Activated CD4-positive, alpha-beta T cell treated with anti-CD3 and anti-CD28 coated beads, Interleukin-2, amount 50 U/mL, for 1 hour (primary cell): ENCODE data around the gene CACNA2D4.
A peak's percentile ranks its signal among the peaks of the same experiment; 100 is the strongest.

Experiments
- DNase-seq: peaks from one replicate; pipeline ENCODE4 v3.0.0-alpha.2; 2020

CACNA2D4 gene

GRCh38 chr12:1810931-1811280, 107.5 kb downstream of the CACNA2D4 start:
- DNase-seq, result no peak

DNA sequence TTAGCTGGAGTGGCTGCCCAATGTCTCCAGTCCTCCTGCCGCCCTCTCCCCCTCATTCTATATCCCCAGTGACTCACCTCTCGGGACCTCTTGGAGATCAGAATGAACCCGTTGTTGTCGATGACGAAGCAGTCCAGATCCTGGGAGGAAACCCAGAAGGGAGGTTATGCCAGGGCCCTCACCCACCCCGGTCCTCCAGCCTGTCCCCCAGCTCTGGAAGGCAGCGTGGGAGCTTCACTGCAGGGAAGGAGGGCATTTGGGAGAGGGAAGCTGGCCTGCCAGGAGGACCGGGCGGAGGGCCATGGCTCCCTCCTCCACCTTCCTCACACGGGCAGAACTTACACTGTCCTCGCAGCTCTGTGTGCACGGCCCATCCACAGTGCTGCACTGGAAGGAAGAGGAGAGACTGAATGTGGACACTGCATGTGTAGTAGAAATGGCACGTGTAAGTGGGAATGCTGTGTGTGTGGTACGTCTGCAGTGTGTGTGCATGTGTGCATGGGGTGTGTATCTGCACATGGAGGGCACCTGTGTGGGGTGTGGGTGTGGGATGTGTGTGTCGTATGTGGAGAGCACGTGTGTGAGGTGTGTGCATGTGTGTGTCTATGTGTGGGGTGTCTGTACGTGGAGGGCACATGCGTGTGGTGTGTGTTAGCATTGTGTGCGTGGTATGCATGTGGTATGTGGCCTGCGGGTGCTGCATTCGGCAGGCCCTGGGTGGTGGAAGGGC, 108.1 kb downstream of the CACNA2D4 start:
- DNase-seq, result no peak

DNA sequence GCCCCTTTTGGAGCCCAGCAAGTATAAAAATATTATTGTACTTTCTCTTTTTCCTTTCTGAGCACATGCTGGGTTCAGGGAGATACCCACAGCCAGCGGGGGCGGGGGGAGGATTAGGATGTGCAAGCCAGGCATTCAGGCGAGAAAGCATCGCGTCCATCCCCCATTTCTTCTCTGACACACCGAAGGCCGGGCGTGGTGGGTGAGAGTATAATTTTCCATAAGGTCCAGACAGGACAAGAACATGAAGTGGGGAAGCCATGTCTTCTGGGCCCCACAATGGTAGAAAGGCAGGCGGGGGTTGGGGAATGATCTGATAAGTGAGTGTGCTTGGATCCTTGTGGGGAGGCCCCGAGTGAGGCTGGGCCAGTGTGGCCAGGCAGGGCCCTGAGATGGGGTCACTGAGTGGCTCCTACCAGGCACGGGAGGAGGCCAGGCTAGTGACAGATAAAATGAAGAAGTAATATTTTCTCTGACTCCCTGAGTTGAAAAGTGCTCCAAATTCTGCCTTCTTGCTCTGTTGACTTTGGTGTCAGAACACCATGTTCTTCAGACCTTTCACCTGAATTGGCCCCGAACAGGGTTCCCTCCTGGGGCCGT, 108.8 kb downstream of the CACNA2D4 start:
- DNase-seq, result no peak

DNA sequence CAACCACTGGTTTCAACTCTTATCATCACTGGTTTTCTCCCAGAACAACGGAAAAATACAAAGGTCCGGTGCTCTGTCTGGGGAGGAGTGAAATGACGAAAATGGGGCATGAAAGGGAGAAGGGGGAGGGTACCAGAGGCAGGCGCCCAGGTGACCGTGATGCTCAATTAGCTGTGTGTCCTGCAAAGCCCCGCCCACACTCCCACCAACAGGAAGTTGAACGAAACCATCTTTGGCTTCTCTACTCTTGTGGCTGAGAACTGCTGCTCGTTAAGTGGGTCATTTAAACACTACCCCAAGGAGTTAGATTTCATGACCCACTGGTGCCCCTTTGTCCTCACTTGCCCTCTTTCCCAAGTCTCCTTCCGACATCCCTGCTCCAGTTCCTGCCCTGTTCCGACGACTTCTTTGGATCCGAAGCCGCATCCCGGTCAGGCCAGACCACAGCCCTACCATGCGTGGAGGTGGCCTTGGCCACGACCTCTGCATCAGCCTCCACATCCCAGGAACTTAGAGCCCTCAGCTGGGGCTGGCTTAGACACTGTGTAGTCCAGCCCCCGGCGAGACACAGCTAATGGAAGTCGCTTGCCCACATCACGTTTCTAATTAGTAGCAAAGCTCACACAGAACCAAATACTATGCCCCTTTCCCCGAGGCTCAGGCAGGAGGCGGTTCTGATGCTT, 109.5 kb downstream of the CACNA2D4 start:
- DNase-seq, result no peak

- no peak for DNase-seq
Measured at GRCh38 chr12:1808036-1808797, 110.2 kb downstream of the CACNA2D4 start.

DNA sequence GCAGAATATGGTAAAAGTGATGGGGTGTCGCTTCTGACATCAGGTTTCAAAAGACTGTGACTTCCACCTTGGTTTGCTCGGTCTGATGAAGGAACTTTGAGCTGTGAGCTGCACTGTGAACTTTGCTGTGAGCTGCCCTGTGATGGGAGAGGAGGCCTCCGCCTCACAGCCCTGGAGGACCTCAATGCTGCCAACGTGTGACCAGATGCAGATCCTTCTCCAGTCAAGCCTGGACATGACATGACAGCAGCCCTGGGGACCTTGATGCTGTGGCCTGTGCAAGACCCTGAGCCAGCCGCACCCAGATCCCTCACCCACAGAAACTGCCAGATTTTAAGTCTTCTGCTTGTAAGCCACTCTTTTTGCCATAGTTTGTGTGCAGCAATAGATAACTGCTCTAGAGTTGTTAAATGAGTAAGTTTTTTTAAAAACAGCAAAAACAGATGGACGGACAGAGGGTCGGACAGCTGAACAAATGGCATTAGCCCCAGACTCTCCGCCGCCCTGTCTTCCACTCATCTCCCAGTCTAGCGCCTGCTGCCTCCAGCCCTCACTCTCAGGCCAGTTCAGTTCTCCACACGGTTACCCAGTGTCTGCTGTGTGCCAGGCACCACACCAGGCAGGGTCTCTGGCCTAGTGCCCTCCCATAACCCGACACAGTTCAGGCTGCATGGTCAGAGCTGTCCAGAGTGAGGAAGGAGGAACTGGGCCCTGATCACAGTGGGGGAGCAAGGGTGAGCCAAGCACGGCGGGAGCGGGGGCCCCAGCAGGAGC, 111.2 kb downstream of the CACNA2D4 start:
- DNase-seq, result no peak

- no peak for DNase-seq
Measured at GRCh38 chr12:1806301-1807086, 112.0 kb downstream of the CACNA2D4 start.

GRCh38 chr12:1805441-1806081, 112.9 kb downstream of the CACNA2D4 start:
- DNase-seq, result no peak

DNA sequence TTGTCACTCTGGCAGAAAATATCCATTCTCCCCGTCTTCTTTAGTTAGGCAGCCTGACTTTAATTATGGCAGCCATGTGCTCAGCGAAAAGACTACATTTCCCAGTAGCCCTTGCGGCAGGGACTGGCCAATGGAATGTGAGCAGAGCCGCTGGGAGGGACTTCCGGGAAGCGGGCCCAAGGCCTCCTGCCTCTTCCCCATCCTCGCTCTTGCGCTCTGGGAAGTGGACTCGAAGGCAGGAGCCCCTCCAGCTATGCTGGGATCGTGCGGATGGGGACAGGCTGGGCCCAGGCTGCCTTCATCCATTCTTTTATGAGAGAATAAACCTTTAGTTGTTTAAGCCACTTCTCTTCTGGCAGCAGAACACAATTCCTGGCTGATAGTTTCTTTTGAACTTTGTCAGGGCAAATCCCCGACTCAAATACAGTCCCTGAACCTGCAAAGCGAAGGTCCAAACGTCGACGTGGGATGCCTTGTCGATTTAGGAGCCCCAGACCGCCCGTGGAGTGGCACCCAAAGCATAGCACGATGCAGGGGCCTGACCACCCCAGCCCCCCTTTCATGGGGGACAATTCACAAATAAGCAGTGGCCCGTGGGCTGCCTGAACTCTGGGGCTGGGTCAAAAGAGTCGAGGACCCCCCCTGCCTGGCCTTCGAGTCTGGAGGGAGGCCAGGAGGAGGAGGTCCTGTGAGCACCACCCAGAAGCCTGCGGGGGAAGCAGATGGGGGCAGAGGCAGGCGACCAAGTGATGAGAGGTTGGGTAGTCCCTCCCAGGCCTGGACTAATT, 113.7 kb downstream of the CACNA2D4 start:
- DNase-seq, result peak; percentile 86

DNA sequence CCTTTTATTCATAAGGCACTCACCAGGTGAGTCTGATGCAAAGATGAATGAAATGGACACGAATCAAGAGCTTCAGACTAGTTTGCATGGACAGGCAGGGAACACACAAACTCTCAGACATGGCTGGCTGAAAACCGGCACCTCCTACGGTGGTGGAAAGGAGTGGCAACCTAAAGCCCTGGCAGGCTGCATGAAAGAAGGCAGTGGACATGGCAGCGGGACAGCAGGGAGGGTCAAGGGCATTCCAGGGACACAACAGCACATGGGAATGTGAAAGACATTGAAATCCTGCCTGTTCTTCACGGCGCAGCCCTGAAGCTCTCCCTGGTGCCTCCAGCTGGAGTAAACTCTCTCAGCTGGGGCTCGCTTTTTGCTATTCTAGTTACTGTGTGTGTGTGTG, 114.7 kb downstream of the CACNA2D4 start:
- DNase-seq, result no peak

- no peak for DNase-seq
Measured at GRCh38 chr12:1801303-1801975, 117.0 kb downstream of the CACNA2D4 start.

- no peak for DNase-seq
Measured at GRCh38 chr12:1800401-1801302, 117.8 kb downstream of the CACNA2D4 start.

DNA sequence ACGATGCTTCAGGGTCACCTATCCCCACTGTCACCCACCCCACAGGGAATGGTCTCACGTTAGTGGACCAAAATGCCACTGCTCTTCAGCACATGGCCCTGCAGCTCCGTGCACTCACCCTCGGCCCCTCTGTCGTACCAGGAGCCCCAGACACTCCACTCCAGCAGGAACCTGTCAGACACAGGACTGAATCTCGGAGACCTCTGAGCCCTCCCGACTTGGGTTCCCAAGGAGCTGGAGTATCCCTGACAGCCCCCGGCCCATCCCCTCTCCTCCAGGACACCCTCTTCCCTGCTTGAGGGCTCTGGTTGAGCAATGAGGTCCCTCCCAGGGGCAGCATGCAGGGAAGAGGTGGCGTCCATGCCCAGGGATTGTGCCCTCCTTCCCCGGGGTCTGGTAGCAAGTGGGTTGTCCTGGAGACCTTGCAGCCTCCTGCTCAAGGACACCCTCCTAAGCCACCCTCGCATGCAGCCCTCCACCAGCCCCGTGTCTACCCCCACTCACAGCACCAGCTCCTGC, 118.5 kb downstream of the CACNA2D4 start:
- no peak for DNase-seq

DNA sequence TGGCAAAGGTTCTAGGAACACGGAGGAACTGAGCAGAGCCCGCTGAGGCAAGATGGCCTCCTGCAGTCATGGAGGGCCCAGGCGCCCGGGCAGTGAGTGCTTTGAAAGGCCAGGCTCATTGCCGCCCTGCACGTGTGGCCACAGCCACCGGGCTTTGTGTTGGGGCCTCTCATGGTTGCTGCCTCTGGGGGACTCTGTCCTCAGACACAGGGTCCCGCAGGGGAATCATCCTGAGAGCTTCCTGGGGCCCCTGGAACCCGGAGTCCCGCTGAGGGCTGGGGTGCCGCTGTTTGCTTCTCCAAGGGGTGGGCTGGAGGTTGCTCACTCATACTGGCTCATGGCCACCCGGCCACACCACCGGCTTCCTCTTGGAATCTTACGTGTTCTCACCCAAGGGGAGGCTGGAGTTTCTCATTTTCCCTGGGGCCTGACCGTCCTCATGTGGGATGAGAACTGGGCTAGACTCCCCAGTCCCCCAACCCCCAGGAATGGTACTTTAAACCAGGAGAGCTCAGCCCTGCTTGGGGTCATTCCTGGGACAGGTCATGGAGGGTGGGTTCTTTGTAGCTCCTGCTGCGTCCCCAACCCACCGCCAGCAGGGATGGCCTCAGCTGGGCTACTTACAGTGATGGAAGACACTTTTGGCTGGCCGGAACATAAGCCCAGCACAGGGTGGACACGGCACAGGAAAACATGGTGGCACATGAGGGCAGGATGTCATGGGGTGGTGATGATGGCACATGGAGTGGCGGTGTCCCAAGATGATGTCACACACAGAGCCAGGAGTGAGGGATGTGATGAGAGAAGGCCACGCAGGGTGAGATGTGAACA, 119.2 kb downstream of the CACNA2D4 start:
- DNase-seq, result no peak

- DNase-seq, result no peak
Measured at GRCh38 chr12:1798641-1799020, 119.8 kb downstream of the CACNA2D4 start.

DNA sequence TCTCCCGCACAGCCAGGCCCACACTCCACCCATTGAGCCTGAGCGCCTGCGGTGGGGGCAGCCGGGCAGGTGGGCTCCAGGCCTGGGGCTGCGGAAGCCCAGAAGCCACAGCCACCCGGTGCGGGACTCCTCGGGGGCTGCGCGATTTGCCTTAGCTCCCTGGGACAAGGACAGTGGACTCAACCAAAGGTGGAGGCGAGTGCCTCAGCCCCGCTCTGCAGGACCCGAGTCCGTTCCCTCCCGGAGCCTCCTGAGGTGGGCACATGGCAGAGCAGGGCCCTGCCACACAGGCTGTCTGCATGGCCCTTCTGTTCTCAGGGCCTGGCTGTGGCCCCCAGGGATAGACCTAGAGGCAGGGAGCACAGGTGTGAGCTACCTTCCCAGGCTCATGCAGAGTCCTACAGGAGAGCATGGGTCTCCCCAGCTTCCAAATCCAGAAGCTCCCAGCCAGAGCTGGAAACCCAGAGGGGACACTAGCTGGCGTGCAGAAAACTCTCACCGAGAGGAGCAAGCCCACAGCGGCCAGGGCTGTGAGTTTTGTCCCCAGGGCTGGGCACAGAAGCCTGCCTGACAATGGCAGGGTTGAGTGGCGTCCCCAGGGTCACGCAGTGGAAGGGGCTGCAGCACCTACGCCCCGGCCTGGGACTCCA, 120.3 kb downstream of the CACNA2D4 start:
- DNase-seq, result no peak
